Activated T-cell treated with anti-CD3 and anti-CD28 coated beads, Interleukin-2, amount 50 U/mL, for 4 hours (primary cell): ENCODE results near the gene SIX5. TPM values are rescaled to one million over a fixed set of nuclear protein-coding genes. Genes with fewer than 3 reads are reported as not detected.

Experiments
- ATAC-seq, 2 donors: fragments of 200-7000 bp; cut with Tn5 transposase; one replicate each; pipeline ENCODE4 v1.10.0; 2021
- DNase-seq: peaks from one replicate; pipeline ENCODE4 v3.0.0-alpha.2; 2020
- H3K27me3 Mint-ChIP-seq: one replicate; pipeline ENCODE4 v1.8.0; 2021; ENCODE audit warnings: low read depth, mixed read lengths
- H3K36me3 Mint-ChIP-seq: one replicate; pipeline ENCODE4 v1.8.0; 2022; ENCODE audit warnings: mixed read lengths; ENCODE audit not compliant: insufficient read depth
- H3K4me1 Mint-ChIP-seq: one replicate; pipeline ENCODE4 v1.8.0; 2021; ENCODE audit warnings: low read depth, mixed read lengths
- H3K4me3 Mint-ChIP-seq: one replicate; pipeline ENCODE4 v1.8.0; 2021; ENCODE audit warnings: mild to moderate bottlenecking, moderate library complexity, mixed read lengths
- H3K9me3 Mint-ChIP-seq: one replicate; pipeline ENCODE4 v1.8.0; 2021; ENCODE audit warnings: mixed read lengths
- total RNA-seq, 3 donors: library from RNA; stranded (reverse); gene quantifications; one replicate each; pipeline ENCODE4 v1.2.1, GENCODE V29; 2021

SIX5 gene
- total RNA-seq = 1 to 10 TPM; 1.5 to 1.7 (median 1.6) TPM

DNA sequence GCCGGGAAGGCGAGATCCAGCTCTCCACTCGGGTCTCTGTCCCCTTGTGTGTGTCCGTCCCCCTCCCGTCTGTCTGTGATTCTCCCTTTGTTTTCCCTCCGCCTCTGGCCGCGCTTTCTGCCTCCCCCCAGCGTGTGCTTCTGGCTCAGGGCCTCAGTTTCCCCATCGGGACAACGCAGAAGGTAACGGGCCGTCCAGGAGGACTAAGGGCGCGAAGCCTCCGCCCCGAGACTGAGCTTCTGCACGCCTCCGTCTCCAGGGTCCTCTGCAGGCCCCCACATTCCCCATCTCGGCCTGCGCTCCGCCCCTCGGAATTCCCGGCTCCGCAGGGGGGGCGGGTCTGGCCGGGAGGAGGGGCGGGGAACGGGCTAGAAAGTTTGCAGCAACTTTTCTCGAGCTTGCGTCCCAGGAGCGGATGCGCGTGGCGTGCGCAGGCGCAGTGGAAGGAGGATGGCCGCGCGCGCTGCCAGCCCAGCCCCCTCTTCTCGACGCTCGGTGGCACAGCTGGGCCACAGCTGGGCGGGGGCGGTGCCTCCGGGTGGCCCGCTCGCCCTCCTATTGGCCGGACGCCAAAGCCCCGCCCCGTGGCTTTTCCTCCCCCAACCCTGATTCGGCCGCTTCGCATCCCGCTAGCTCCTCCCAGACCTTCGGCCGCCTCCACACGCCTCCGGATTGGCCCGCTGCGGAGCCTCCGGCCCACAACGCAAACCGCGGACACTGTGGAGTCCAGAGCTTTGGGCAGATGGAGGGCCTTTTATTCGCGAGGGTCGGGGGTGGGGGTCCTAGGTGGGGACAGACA lies at the start of gene SIX5:
TSS of gene SIX5 (minus strand) at position 269 of the 799 bp plus-strand sequence. CDS start 408 bp downstream, outside the sequence.
- ATAC-seq (peak; percentile 61 to 62), DNase-seq (peak; percentile 90)
- Mint-ChIP-seq H3K27me3 (peaks cover 14% of the 10 kb centered on the region), H3K9me3 (no peaks in the 10 kb centered on the region), H3K4me3 (peak within 1 kb of the TSS; percentile 80), H3K36me3 (no peaks in the 10 kb centered on the region), H3K4me1 (peaks cover 12% of the 10 kb centered on the region)

DNA sequence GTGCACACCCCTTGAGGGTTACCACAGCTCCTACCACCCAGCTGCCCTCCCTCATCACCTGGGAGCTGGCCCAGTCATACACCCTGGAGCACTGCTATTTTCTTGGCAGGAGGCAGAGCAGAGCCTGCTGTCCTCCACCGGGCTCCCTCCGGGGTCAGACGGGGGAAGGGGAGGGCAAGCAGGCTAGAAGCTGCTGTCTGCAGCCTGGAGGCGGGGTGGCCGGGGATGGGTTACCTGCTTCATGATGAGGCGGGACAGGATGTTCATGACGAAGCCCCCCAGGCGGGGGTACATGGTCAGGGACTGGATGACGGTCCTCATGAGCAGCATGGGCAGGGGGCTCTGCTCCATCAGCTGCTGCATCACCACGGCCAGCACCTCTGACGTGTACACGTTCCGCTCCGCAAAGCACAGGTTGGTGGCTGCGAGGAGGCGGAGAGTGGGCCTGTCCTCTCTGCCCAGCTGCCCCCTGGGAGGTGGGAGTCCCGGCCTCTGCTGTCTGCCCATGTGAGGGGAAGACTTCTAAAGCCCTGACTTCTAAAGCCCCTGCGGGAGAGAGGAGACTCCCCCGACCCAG lies 48.8 kb upstream of the SIX5 start:
- Mint-ChIP-seq H3K36me3 (peaks cover 6% of the 10 kb centered on the region), H3K27me3 (peaks cover 3% of the 10 kb centered on the region), H3K4me3 (no peak overlapping the region), H3K4me1 (peaks cover 5% of the 10 kb centered on the region), H3K9me3 (no peaks in the 10 kb centered on the region)
- DNase-seq (no peak), ATAC-seq (no peak)

DNA sequence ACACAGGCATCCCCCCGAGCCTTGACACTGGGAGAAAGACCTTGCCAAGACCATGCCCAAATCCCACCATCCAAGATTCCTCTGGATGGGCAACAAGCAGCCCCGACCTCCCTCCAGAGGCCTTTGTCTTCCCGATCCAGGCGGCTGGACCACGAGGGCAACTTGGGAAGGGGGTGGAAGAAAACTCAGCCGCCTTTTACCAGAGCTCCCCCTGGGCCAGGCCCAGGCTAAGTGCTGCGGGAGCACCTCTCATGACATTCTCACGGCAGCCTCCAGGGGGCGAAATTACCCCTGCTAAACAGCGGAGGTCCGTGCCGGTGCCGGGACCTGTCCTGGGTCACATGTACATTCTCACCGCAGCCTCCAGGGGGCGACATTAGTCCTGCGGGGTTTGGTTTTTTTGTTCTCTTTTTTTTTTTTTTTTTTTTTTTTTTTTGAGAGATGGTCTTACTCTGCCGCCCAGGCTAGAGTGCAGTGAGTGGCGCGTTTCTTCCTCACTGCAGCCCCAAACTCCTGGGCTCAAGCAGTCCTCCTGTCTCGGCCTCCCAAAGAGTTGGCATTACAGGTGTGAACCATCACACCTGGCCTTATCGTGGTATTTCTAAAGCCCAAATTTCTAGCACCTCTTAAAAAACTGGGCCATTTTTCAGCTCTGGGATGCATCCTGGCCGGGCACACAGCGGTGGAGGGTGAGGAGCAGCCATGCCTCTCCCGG lies 48.1 kb upstream of the SIX5 start:
- Mint-ChIP-seq H3K4me1 (peaks cover 5% of the 10 kb centered on the region), H3K36me3 (peaks cover 6% of the 10 kb centered on the region), H3K9me3 (no peaks in the 10 kb centered on the region), H3K27me3 (peaks cover 3% of the 10 kb centered on the region), H3K4me3 (no peak overlapping the region)
- DNase-seq (peak; percentile 97), ATAC-seq (peak; percentile 95 to 97)

DNA sequence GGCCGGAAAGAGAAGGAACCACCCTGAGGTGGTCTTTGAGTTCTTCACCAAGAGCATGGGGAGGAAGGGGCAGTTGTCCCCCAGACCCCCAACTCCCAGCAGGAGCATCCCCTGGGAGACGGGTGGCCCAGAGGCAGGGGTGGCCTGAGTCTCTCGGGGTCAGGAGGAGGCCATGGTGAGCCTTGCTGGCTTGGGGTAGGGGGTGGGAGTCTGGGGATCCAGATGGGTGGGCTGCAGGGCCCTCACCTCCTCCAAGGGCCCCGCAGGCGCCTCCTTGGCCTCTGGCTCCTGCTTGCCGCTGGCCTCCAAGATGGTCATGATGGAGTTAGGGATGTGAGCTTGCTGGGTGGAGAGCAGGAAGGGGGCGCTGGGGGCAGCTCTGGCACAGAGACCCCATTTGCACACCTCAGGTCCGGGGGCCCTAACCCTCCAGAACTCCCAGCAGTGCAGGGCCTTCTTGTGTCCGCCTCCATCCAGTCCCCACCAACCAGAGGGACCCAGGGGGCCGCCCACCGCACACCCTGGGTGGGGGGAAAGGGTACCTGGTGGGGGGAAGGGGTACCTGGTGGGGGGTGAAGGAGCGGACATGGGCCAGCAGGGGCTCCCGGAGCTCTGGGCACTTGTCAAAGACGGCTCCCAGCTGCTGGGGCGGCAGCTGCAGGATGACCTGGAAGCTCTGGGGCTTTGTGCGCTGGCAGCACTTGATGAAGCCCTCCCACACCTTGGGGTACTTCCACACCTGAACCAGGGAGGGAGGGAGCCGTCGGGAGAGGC lies 47.4 kb upstream of the SIX5 start:
- H3K4me3 Mint-ChIP-seq = no peak overlapping the region
- H3K4me1 Mint-ChIP-seq = peaks cover 5% of the 10 kb centered on the region
- ATAC-seq (no peak), DNase-seq (no peak)
- peaks cover 6% of the 10 kb centered on the region for H3K36me3 Mint-ChIP-seq
- no peaks in the 10 kb centered on the region for H3K9me3 Mint-ChIP-seq
- peaks cover 3% of the 10 kb centered on the region for H3K27me3 Mint-ChIP-seq

DNA sequence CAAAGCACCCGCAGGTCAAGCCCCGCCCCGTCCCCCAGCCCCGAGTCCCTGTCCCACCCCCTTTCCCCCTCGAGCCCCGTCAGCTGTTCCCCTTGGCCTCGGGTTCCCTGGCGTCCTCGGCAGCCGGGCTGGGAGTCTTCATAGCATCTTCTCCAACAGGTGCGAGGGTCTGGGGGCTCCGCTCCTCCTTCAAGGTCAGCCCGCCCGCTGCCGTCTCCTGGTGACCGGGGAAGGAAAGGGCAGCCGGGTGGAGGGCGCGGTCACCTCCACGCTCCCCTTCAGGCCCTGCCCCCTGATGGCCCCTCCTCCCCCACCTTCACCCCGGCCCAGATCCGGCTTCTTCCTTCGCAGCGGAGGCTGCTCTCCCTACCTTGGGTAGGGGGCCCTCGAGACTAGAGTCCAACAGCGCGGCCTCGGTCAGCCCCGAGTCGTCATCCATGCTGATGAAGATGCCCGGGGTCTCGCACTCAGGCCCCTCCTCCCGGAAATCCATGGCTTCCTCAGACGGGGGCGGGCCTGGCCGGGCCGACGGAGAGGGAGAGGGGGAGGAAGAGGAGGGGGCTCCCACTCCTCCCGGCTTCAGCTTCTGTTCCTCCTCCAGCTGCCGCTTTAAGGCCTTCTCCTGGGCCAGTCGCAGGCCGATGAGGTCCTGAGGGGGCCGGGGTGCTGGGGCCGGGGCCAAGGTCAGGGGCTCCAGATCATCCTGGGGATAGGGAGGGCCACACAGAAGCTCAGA lies 46.6 kb upstream of the SIX5 start:
- no peaks in the 10 kb centered on the region for H3K9me3 Mint-ChIP-seq
- H3K27me3 Mint-ChIP-seq = peaks cover 3% of the 10 kb centered on the region
- peaks cover 5% of the 10 kb centered on the region for H3K4me1 Mint-ChIP-seq
- H3K4me3 Mint-ChIP-seq = no peak overlapping the region
- H3K36me3 Mint-ChIP-seq = peaks cover 6% of the 10 kb centered on the region
- no peak for DNase-seq
- ATAC-seq = no peak

GRCh38 chr19:45814851-45815480 lies 45.9 kb upstream of the SIX5 start, which contains the start of gene RSPH6A:
Gene RSPH6A, minus strand, starts transcription at chr19:45815308. Its CDS starts 132 bp downstream, at chr19:45815176.
- DNase-seq (no peak), ATAC-seq (no peak)
- peaks cover 3% of the 10 kb centered on the region for H3K27me3 Mint-ChIP-seq
- no peaks in the 10 kb centered on the region for H3K9me3 Mint-ChIP-seq
- H3K4me1 Mint-ChIP-seq = peaks cover 5% of the 10 kb centered on the region
- no peak within 1 kb of the TSS for H3K4me3 Mint-ChIP-seq
- peaks cover 2% of the 10 kb centered on the region for H3K36me3 Mint-ChIP-seq

DNA sequence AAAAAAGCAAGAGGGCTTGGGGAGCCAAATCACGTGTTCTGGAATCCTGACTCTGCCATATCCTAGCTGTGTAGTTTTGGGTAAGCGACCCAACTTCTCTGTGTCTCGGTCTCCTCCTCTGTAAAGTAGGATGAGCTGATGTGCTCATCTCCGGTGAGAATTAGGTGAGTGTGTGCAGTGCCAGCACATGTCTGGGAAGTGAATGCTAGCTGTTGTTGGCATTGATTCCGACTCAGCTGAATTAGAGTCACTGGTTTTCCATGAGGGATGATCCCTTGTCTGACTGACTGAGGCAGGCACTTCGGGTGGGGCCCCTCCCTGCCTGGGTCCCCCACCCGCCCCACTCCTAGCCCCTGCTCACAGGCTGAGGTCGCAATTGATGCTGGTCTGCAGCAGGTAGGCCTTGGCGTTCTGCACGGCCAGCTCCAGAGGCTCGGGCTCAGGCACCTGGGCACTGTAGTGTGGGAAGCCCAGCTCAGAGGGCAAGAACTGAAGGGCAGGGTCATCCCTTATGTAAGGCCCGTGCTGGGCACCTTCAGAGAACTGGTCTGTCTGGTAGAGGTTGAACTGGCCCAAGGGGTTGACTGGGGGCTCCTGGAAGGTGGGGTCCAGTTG lies 45.2 kb upstream of the SIX5 start:
- H3K9me3 Mint-ChIP-seq = no peaks in the 10 kb centered on the region
- peaks cover 10% of the 10 kb centered on the region for H3K4me1 Mint-ChIP-seq
- peaks cover 2% of the 10 kb centered on the region for H3K36me3 Mint-ChIP-seq
- no peak overlapping the region for H3K4me3 Mint-ChIP-seq
- DNase-seq = no peak
- no peak for ATAC-seq
- peaks cover 4% of the 10 kb centered on the region for H3K27me3 Mint-ChIP-seq

- Mint-ChIP-seq H3K4me3 (no peak overlapping the region), H3K36me3 (peaks cover 2% of the 10 kb centered on the region), H3K9me3 (no peaks in the 10 kb centered on the region), H3K27me3 (peaks cover 5% of the 10 kb centered on the region), H3K4me1 (peaks cover 8% of the 10 kb centered on the region)
- DNase-seq = no peak
- ATAC-seq = no peak
These were observed 43.2 kb upstream of the SIX5 start for GRCh38 chr19:45812297-45812696.

GRCh38 chr19:45809643-45810159 lies 40.6 kb upstream of the SIX5 start:
- ATAC-seq = peak; percentile 49 to 54
- Mint-ChIP-seq H3K27me3 (peaks cover 5% of the 10 kb centered on the region), H3K4me1 (peaks cover 5% of the 10 kb centered on the region), H3K4me3 (no peak overlapping the region), H3K36me3 (peaks cover 2% of the 10 kb centered on the region), H3K9me3 (no peaks in the 10 kb centered on the region)
- DNase-seq = no peak

DNA sequence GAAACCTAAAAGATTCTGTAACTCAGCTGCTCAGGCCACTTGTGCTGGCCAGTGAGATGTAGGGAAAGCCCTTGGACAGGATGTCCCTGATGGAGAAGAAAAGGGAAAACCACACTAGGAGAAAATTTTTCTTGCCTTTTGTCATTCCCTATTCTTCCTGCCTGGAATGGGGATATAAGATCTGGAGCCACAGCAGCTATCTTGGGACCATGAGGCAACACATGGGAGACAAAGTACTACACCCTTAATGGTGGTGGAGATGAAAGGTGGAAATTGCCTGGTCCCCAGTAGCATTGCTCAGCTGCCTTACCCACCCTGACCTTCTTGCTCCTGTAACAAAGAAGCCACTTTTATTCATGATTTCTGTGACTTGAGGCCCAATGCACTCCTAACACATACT lies 36.7 kb upstream of the SIX5 start:
- Mint-ChIP-seq H3K9me3 (no peaks in the 10 kb centered on the region), H3K27me3 (peaks cover 3% of the 10 kb centered on the region), H3K4me3 (no peak overlapping the region), H3K36me3 (no peaks in the 10 kb centered on the region), H3K4me1 (peaks cover 5% of the 10 kb centered on the region)
- no peak for DNase-seq
- no peak for ATAC-seq

- no peak overlapping the region for H3K4me3 Mint-ChIP-seq
- ATAC-seq = no peak
These were observed 35.8 kb upstream of the SIX5 start for GRCh38 chr19:45804959-45805230.

DNA sequence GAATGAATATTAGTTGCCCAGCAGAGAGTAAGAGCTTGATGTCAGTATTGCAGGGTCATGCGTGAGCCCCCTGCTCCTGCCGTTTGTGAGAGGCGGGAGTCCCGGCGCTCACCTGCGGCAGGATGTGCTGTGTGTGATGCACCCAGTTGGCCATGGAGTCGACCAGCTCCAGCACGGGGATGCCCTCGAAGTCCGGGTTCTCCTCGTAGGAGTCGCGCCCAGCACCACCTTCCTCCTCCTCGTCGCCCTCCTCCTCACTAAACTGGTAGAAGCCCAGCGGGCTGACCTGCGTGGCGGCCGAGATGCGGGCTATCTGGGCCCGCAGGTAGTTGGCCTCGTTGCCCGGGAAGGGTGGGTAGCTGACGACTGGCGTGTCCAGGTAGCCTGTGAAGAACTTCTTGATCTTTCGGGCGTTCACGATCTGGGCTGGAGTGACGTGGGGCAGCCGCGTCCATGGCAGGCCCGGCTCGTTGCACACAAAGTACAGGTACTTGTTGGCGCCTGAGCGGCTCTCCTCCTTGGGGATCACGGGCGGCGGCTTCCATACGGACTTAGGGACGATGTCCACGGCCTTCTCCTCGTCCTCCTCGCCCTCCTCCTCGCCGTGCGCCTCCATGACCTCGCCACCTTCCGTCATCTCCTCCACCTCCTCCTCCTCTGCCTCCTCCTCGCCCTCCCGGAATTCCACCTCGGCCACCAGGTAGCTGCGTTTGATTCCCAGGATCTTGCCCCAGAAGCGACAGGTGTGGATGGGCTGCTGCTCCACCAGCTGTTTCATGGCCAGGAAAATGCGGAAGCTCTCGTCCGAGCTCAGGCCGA lies 35.3 kb upstream of the SIX5 start:
- Mint-ChIP-seq H3K36me3 (no peaks in the 10 kb centered on the region), H3K4me1 (peaks cover under 1% of the 10 kb centered on the region), H3K9me3 (no peaks in the 10 kb centered on the region), H3K27me3 (peaks cover 9% of the 10 kb centered on the region), H3K4me3 (no peak overlapping the region)
- DNase-seq (no peak), ATAC-seq (no peak)

More at GRCh38 chr19:45804959-45805230, 35.8 kb upstream of the SIX5 start:
- no peaks in the 10 kb centered on the region for H3K36me3 Mint-ChIP-seq
- no peak for DNase-seq
- peaks cover 5% of the 10 kb centered on the region for H3K4me1 Mint-ChIP-seq
- H3K9me3 Mint-ChIP-seq = no peaks in the 10 kb centered on the region
- H3K27me3 Mint-ChIP-seq = peaks cover 7% of the 10 kb centered on the region
